BE2C (cell line): ENCODE data around the gene KRTAP10-10.
"Not testable (repeated sequence)": the region's sequence is repeated elsewhere in the genome, so short reads cannot be mapped to it uniquely, and the experiment has no call there.

ENCODE experiments used
- DNase-seq: peaks from one replicate; pipeline ENCODE4 v3.0.0-alpha.2; 2020
- H3K27me3 ChIP-seq: fragments of 250-450 bp; sonication (Bioruptor Pico); 2 replicates; pipeline ENCODE4 v1.5.1; 2020; ENCODE audit warnings: mild to moderate bottlenecking
- H3K36me3 ChIP-seq: fragments of 250-450 bp; sonication (Bioruptor Pico); 2 replicates; pipeline ENCODE4 v1.5.1; 2020; ENCODE audit warnings: mild to moderate bottlenecking
- H3K4me1 ChIP-seq: fragments of 250-450 bp; sonication (Bioruptor Pico); 2 replicates; pipeline ENCODE4 v1.5.1; 2020
- H3K4me3 ChIP-seq: 2 replicates; pipeline ENCODE4 v1.5.1; 2011; ENCODE audit warnings: low read depth, low read length
- H3K9me3 ChIP-seq: fragments of 250-450 bp; sonication (Bioruptor Pico); 2 replicates; pipeline ENCODE4 v1.5.1; 2020
- TF ChIP-seq, protein P1 (sequence below): IDR thresholded peaks from 2 replicates; pipeline ENCODE4 v1.5.1; 2012; ENCODE audit warnings: mild to moderate bottlenecking, low read depth, low read length

The KRTAP10-10 gene

DNA sequence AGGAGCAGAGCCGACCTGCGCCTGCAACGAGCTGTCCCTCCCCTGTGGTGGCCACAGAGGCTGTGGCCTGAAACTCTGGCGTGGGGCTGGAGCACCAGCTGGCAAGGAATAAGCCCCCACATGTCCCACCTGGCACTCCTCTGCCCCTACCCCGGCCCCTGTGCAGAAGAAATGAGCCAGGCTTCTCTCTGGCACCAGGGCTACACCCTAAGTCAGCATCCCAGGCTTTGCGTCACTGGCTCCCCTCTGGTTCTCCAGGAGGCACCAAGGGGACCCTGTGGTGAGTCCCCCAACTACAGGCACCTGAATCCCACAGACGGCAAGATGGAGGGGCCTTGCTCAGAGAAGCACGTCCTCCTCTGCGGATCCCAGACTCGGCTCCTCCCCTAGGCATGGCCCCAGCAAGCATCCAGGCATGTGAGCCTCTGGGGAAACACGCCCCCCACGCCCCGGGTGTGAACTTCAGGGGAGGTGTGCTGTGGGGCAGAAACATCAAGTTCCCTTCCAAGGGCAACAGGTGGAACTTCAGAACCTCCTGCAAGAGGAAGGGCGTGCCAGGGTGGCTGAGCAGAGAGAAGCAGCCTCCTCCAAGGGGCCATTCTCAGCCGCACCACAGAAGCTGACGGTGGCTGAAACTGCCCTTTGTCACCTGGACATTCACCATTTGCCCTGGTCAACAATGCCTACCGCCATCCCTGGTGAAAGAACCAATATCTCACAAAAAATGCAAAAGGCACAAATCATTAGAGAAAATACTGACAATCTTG lies 33.9 kb upstream of the KRTAP10-10 start:
- no peak for DNase-seq
- no peaks in the 10 kb centered on the region for H3K9me3 ChIP-seq
- TF ChIP-seq, protein P1, sequence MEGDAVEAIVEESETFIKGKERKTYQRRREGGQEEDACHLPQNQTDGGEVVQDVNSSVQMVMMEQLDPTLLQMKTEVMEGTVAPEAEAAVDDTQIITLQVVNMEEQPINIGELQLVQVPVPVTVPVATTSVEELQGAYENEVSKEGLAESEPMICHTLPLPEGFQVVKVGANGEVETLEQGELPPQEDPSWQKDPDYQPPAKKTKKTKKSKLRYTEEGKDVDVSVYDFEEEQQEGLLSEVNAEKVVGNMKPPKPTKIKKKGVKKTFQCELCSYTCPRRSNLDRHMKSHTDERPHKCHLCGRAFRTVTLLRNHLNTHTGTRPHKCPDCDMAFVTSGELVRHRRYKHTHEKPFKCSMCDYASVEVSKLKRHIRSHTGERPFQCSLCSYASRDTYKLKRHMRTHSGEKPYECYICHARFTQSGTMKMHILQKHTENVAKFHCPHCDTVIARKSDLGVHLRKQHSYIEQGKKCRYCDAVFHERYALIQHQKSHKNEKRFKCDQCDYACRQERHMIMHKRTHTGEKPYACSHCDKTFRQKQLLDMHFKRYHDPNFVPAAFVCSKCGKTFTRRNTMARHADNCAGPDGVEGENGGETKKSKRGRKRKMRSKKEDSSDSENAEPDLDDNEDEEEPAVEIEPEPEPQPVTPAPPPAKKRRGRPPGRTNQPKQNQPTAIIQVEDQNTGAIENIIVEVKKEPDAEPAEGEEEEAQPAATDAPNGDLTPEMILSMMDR = no peak
- H3K36me3 ChIP-seq = no peaks in the 10 kb centered on the region
- H3K4me1 ChIP-seq = no peaks in the 10 kb centered on the region
- H3K27me3 ChIP-seq = peaks cover 26% of the 10 kb centered on the region
- H3K4me3 ChIP-seq = no peak overlapping the region

DNA sequence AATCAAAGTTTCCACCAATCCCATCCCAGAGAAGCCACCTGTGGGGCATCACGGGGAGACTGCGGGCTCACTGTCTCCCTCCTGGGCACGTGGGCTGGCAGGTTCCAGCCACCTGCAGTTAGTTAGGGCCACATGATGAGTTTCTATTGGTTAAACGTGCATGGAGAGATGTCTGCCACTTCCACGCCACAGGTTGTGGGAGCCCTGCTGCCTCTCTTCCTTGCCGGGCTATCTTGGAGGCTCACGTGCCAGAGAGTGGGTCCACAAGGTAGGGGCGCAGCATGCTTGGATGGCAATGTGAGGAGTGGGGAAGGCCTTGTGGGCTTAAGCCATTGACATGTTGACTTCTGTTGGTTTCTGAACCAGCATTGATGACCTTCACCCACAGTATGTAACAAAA lies 33.2 kb upstream of the KRTAP10-10 start:
- DNase-seq = no peak
- H3K4me3 ChIP-seq = no peak overlapping the region
- H3K4me1 ChIP-seq = no peaks in the 10 kb centered on the region
- H3K27me3 ChIP-seq = peaks cover 24% of the 10 kb centered on the region
- no peaks in the 10 kb centered on the region for H3K9me3 ChIP-seq
- H3K36me3 ChIP-seq = no peaks in the 10 kb centered on the region
- TF ChIP-seq, protein P1 = no peak

DNA sequence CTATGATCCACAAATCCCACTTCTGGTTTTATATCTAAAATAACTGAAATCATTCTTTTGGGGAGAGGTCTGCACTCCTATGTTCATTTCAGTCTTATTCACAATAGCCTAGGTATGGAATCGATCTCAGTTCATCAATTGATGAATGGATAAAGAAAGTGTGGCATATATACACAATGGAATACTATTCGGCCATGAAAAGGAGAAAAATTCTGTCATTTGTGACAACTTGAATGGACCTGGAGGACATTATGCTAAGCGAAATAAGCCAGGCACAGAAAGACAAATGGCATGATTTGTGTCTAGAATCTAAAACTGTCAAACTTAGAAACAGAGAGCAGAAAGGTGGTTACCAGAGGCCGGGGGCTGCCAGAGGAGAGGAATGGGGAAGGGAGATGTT lies 30.7 kb upstream of the KRTAP10-10 start:
- no peak for DNase-seq
- TF ChIP-seq, protein P1 = no peak
- Histone ChIP-seq H3K27me3 (peaks cover 9% of the 10 kb centered on the region), H3K4me1 (no peaks in the 10 kb centered on the region), H3K36me3 (no peaks in the 10 kb centered on the region), H3K9me3 (no peaks in the 10 kb centered on the region), H3K4me3 (no peak overlapping the region)

DNA sequence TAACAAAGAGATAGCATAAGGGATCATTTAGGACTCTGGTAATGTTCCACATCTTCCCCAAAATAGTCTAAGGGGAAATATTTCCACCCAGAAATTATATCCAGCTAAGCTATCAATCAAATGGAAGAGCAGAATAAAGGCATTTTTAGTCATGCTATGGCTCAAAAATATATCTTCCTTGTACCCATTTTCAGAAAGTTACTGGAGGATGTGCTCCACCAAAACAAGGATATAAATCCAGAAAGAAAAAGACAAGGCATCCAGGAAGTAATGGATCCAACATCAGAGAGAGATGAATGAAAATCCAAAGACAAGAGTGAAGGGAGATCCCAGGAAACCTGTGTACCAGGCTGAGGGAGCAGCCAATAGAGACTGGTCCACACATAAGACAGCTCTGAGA lies 28.0 kb upstream of the KRTAP10-10 start:
- no peaks in the 10 kb centered on the region for H3K9me3 ChIP-seq
- no peaks in the 10 kb centered on the region for H3K27me3 ChIP-seq
- TF ChIP-seq, protein P1 = no peak
- no peak overlapping the region for H3K4me3 ChIP-seq
- H3K36me3 ChIP-seq = no peaks in the 10 kb centered on the region
- no peaks in the 10 kb centered on the region for H3K4me1 ChIP-seq
- no peak for DNase-seq

DNA sequence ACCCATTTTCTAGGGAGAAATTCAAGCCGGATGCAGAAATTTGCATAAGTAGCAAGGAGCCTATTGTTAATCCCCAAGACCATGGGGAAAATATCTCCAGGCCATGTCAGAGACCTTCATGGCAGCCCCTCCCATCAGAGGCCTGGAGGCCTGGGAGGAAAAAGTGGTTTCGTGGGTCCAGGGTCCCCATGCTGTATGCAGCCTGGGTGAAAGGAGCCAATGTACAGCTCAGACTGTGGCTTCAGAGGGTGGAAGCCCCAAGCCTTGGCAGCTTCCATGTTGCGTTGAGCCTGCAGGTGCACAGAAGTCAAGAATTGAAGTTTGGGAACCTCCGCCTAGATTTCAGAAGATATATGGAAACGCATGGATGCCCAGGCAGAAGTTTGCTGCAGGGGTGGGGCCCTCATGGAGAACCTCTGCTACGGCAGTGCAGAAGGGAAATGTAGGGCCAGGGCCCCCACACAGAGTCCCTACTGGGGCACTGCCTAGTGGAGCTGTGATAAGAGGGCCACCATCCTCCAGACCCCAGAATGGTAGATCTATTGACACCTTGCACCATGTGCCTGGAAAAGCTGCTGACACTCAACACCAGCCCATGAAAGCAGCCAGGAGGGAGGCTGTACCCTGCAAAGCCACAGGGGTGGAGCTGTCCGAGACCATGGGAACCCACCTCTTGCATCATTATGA lies 26.9 kb upstream of the KRTAP10-10 start:
- H3K4me1 ChIP-seq, H3K4me3 ChIP-seq, H3K27me3 ChIP-seq, H3K9me3 ChIP-seq, DNase-seq, H3K36me3 ChIP-seq: not testable (repeated sequence)

DNA sequence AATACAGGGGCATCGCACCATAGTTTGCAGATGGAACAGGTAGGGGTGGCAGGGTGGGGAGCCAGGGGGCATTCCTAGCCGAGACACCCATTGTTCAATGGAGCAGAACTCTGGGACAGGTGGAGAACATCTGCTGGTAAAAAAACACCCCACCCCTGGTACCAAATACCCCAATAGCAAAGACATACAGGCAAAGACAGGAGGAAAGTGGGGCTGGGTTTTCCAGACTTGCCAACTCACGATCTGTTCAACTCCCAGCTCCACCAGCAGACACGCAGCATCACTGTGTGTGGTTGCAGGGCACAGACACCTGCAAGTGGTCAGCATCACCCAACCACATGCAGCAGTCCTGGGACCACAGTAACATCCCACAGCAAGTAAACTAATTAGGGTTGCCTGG lies 25.6 kb upstream of the KRTAP10-10 start:
- no peak for DNase-seq
- Histone ChIP-seq H3K27me3 (peaks cover 10% of the 10 kb centered on the region), H3K4me3 (no peak overlapping the region), H3K4me1 (no peaks in the 10 kb centered on the region), H3K9me3 (no peaks in the 10 kb centered on the region), H3K36me3 (no peaks in the 10 kb centered on the region)
- TF ChIP-seq, protein P1 = no peak
